Measurements from ENCODE around the gene HTR1D. TPM values are rescaled to one million over a fixed set of nuclear protein-coding genes. Genes with fewer than 3 reads are reported as not detected.

Gene HTR1D
- total RNA-seq, 1 experiment from 2014 or later: 3.1 TPM

DNA sequence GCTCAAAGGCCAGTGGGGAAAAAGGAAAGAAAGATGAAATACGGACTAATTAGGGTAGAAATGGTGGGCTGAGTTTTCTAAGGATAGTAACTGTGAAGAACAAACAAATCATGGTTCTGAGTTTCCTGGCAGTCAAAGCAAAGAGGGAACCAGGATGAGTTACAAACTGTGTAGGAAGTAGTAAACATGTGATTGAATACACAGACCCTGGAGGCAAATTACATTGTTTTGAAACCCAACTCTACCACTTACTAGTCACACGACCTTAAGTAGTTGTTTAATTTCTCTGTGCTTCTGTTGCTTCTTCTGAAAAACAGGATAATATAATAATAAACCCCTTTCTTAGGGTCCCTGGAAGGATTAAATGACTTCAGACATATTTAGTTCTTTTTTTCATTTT lies 37.4 kb downstream of the HTR1D start:
- Histone ChIP-seq H4K20me1 (ENCODE audit: control insufficient read depth, insufficient read depth, insufficient read length) (no peaks in the 10 kb centered on the region), H4K8ac (replicated peaks; ENCODE audit: insufficient read length, low read depth, low read length) (no peak overlapping the region), H3K27me3 (ENCODE audit: insufficient read depth, low read length) (peaks cover 5% of the 10 kb centered on the region; the same call in 1 of the 2 replicates), H2BK20ac (ENCODE audit: low read depth, low read length, poor library complexity, severe bottlenecking) (no peak overlapping the region), H2AFZ (ENCODE audit: low read length) (no peak overlapping the region), H3K14ac (ENCODE audit: insufficient read depth, low read length) (no peak overlapping the region), H2BK5ac (ENCODE audit: insufficient read length, low read length) (no peak overlapping the region), H2BK120ac (ENCODE audit: low read depth, low read length, poor library complexity, severe bottlenecking) (no peak overlapping the region), H3K4ac (ENCODE audit: low read depth, low read length) (no peak overlapping the region), H4K91ac (ENCODE audit: insufficient read length, low read depth, low read length) (no peak overlapping the region), H3T11ph (ENCODE audit: low read length) (no peak overlapping the region), H3K79me1 (ENCODE audit: insufficient read depth, low read depth, low read length, poor library complexity, severe bottlenecking) (no peaks in the 10 kb centered on the region), H3K18ac (ENCODE audit: insufficient read length, low read depth, low read length) (no peak overlapping the region), H3K23ac (ENCODE audit: insufficient read length, low read depth, low read length) (no peak overlapping the region), H3K4me2 (ENCODE audit: insufficient read depth, insufficient read length, low read length) (no peak overlapping the region), H3K79me2 (ENCODE audit: insufficient read depth, low read length) (no peaks in the 10 kb centered on the region), H2BK12ac (ENCODE audit: insufficient read length, low read depth, low read length) (no peak overlapping the region), H3K27ac (ENCODE audit: insufficient read length, low read depth, low read length) (no peak overlapping the region), H3K9me3 (ENCODE audit: control insufficient read depth, low read depth, low read length) (no peaks in the 10 kb centered on the region), H2BK15ac (ENCODE audit: low read depth, low read length) (no peak overlapping the region), H3K23me2 (ENCODE audit: insufficient read length, low read depth, low read length, poor library complexity, severe bottlenecking) (peaks cover 3% of the 10 kb centered on the region), H3K9ac (ENCODE audit: extremely low read depth, insufficient read length, low read length) (no peak overlapping the region), H3K4me1 (ENCODE audit: insufficient read depth, low read length) (no peaks in the 10 kb centered on the region), H4K5ac (ENCODE audit: insufficient read length, low read depth, low read length) (no peak overlapping the region), H2AK5ac (ENCODE audit: insufficient read length, low read length) (no peak overlapping the region), H3K56ac (ENCODE audit: insufficient read length, low read depth, low read length) (no peak overlapping the region)
- WGBS (ENCODE audit: extremely low coverage, insufficient read length, low lambda C conversion rate): no CpG with 5 or more reads among the region's 2 CpGs
- Mint-ChIP-seq H3K4me1 (peaks cover 2 to 7% of the 10 kb centered on the region in 2 experiments; a peak in 3 of 4 replicates), H3K36me3 (ENCODE audit: insufficient read depth in 1 of 3, low read depth in 3 of 3) (no peaks in the 10 kb centered on the region; a peak in 1 of 7 replicates), H3K27ac (no peak overlapping the region), H3K27me3 (ENCODE audit: low read depth) (peaks cover 73% of the 10 kb centered on the region), H3K4me3 (no peak overlapping the region), H3K9me3 (no peaks in the 10 kb centered on the region)
- no peak for DNase-seq
- TF ChIP-seq, protein P1, sequence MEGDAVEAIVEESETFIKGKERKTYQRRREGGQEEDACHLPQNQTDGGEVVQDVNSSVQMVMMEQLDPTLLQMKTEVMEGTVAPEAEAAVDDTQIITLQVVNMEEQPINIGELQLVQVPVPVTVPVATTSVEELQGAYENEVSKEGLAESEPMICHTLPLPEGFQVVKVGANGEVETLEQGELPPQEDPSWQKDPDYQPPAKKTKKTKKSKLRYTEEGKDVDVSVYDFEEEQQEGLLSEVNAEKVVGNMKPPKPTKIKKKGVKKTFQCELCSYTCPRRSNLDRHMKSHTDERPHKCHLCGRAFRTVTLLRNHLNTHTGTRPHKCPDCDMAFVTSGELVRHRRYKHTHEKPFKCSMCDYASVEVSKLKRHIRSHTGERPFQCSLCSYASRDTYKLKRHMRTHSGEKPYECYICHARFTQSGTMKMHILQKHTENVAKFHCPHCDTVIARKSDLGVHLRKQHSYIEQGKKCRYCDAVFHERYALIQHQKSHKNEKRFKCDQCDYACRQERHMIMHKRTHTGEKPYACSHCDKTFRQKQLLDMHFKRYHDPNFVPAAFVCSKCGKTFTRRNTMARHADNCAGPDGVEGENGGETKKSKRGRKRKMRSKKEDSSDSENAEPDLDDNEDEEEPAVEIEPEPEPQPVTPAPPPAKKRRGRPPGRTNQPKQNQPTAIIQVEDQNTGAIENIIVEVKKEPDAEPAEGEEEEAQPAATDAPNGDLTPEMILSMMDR (conservative IDR thresholded peaks at IDR 0.05): no peak

Measured in H9 (cell line).